HCT116 (cell line): ENCODE measurements around the gene PRMT3. TPM values are rescaled to one million over a fixed set of nuclear protein-coding genes. Genes with fewer than 3 reads are reported as not detected.
"Not testable (repeated sequence)": the region's sequence is repeated elsewhere in the genome, so short reads cannot be mapped to it uniquely, and the experiment has no call there.

Experiments used
- ATAC-seq: fragments of 200-7000 bp; cut with Tn5 transposase; 2 replicates; pipeline ENCODE4 v1.9.1; 2020; ENCODE audit warnings: mild to moderate bottlenecking, moderate library complexity
- BruUV-seq: library from RNA; stranded (reverse); fragments of 400-500 nt; replicated peaks from 2 replicates; lab custom pipeline; 2021; lab: Mats Ljungman, UMichigan
- CTCF ChIA-PET: fragments of 300-600 bp; sonication (Branson Sonifier 250); formaldehyde crosslinking; loops from one replicate; lab custom pipeline; 2021; ENCODE audit warnings: antibody characterized with exemption; lab: Charles Lee
- POLR2A ChIA-PET: fragments of 300-600, 350-600 bp; sonication (Branson Sonifier 250); formaldehyde crosslinking; loops from one replicate; lab custom pipeline; 2021; ENCODE audit warnings: antibody characterized with exemption; lab: Charles Lee
- RAD21 ChIA-PET, 2 experiments: fragments of 300-600 bp; sonication (Branson Sonifier 250); formaldehyde crosslinking; loops; one replicate each; lab custom pipeline; 2023; ENCODE audit warnings: low total read pairs in 2 of 2; ENCODE audit not compliant: uncharacterized antibody in 2 of 2, unreplicated experiment in 2 of 2, low non-redundant PET in 1 of 2; lab: Charles Lee
- DNase-seq: peaks from one replicate; pipeline ENCODE4 v3.0.0-alpha.2; 2010; ENCODE audit warnings: low read depth, low spot score
- H2AFZ ChIP-seq: fragments of 200-600 bp; shearing (Covaris generic), sonication (generic); 2 replicates; pipeline ENCODE4 v1.6.1; 2017; ENCODE audit warnings: low read depth, mixed run types, mixed read lengths, antibody characterized with exemption, low read length; ENCODE audit not compliant: poor library complexity, severe bottlenecking
- H3K27ac ChIP-seq: 2 replicates; pipeline ENCODE4 v1.5.1; 2012; ENCODE audit warnings: low read depth, low read length
- H3K27me3 ChIP-seq: fragments of 200-600 bp; sonication (generic); 2 replicates; pipeline ENCODE4 v1.6.1; 2016; ENCODE audit warnings: mixed run types, low read length, mixed read lengths; ENCODE audit not compliant: insufficient read depth
- H3K36me3 ChIP-seq, 2 experiments: fragments of 200-500 bp in 1 of 2; fragments of 200-600 bp in 1 of 2; sonication (Bioruptor generic) in 1 of 2; sonication (generic) in 1 of 2; 2 replicates each; pipeline versions ENCODE4 v1.5.1 to v1.6.1; 2014 to 2016; ENCODE audit warnings: low read length in 2 of 2, inconsistent platforms in 1 of 2, mixed read lengths in 1 of 2, mixed run types in 1 of 2; ENCODE audit not compliant: insufficient read depth in 2 of 2, control insufficient read depth in 1 of 2
- H3K4me1 ChIP-seq, 2 experiments: fragments of 200-600 bp in 1 of 2; sonication (generic) in 1 of 2; 2 replicates each; pipeline versions ENCODE4 v1.5.1 to v1.6.1; 2012 to 2017; ENCODE audit warnings: low read length in 2 of 2, inconsistent platforms in 1 of 2, mild to moderate bottlenecking in 1 of 2, mixed read lengths in 1 of 2, mixed run types in 1 of 2, moderate library complexity in 1 of 2; ENCODE audit not compliant: insufficient read depth in 2 of 2, control insufficient read depth in 1 of 2
- H3K4me2 ChIP-seq: fragments of 200-600 bp; sonication (generic); 2 replicates; pipeline ENCODE4 v1.6.1; 2017; ENCODE audit warnings: mixed run types, low read length, mixed read lengths
- H3K4me3 ChIP-seq, 2 experiments: fragments of 200-600 bp in 1 of 2; sonication (generic) in 1 of 2; replicated peaks in 1 of 2; 2 replicates each; pipeline ENCODE4 v1.5.1; 2011 to 2016; ENCODE audit warnings: low read length in 2 of 2, control low read depth in 1 of 2, low read depth in 1 of 2, mild to moderate bottlenecking in 1 of 2, mixed read lengths in 1 of 2, mixed run types in 1 of 2
- H3K79me2 ChIP-seq: fragments of 200-600 bp; sonication (generic); 2 replicates; pipeline ENCODE4 v1.6.1; 2017; ENCODE audit warnings: mild to moderate bottlenecking, mixed run types, low read length, moderate library complexity, mixed read lengths; ENCODE audit not compliant: insufficient read depth
- H3K9ac ChIP-seq: fragments of 200-600 bp; sonication (generic); 2 replicates; pipeline ENCODE4 v1.6.1; 2016; ENCODE audit warnings: low read length, mixed read lengths
- H3K9me2 ChIP-seq: fragments of 200-600 bp; sonication (generic), shearing (Covaris generic); 2 replicates; pipeline ENCODE4 v1.6.1; 2017; ENCODE audit warnings: mixed run types, mild to moderate bottlenecking, moderate library complexity; ENCODE audit not compliant: insufficient read depth
- H3K9me3 ChIP-seq, 2 experiments: fragments of 200-500 bp in 1 of 2; fragments of 200-600 bp in 1 of 2; sonication (Bioruptor generic) in 1 of 2; sonication (generic) in 1 of 2; 2 replicates each; pipeline ENCODE4 v1.6.1; 2014 to 2017; ENCODE audit warnings: low read length in 2 of 2, mixed read lengths in 2 of 2, inconsistent platforms in 1 of 2, low read depth in 1 of 2, mild to moderate bottlenecking in 1 of 2, mixed run types in 1 of 2, moderate library complexity in 1 of 2; ENCODE audit not compliant: control insufficient read depth in 1 of 2, insufficient read depth in 1 of 2
- H4K20me1 ChIP-seq: fragments of 200-600 bp; sonication (generic), shearing (Covaris generic); 2 replicates; pipeline ENCODE4 v1.6.1; 2017; ENCODE audit warnings: mixed run types, mild to moderate bottlenecking, moderate library complexity; ENCODE audit not compliant: insufficient read depth
- CEBPB ChIP-seq: IDR thresholded peaks from 2 replicates; pipeline ENCODE4 v1.6.1; 2012; ENCODE audit warnings: low read depth
- CTCF ChIP-seq, 3 experiments: fragments of 200-600 bp in 1 of 3; sonication (generic) in 1 of 3; IDR thresholded peaks in 2 of 3; conservative IDR thresholded peaks in 1 of 3; 2 replicates each; pipeline ENCODE4 v1.5.1; 2012 to 2017; ENCODE audit warnings: low read depth in 2 of 3, low read length in 2 of 3, antibody characterized with exemption in 1 of 3, borderline replicate concordance in 1 of 3, control low read depth in 1 of 3, mild to moderate bottlenecking in 1 of 3, mixed read lengths in 1 of 3, mixed run types in 1 of 3, moderate library complexity in 1 of 3; ENCODE audit not compliant: insufficient read depth in 1 of 3
- ELF1 ChIP-seq: IDR thresholded peaks from 2 replicates; pipeline ENCODE4 v1.6.1; 2012; ENCODE audit warnings: low read depth, borderline replicate concordance
- EZH2 ChIP-seq: fragments of 200-600 bp; sonication (generic); IDR thresholded peaks from 2 replicates; pipeline ENCODE4 v1.6.1; 2017; ENCODE audit warnings: antibody characterized with exemption, mixed run types
- EZH2phosphoT487 ChIP-seq: fragments of 200-600 bp; IDR thresholded peaks from 2 replicates; pipeline ENCODE4 v1.6.1; 2018; ENCODE audit warnings: antibody characterized with exemption, borderline replicate concordance
- JUND ChIP-seq: IDR thresholded peaks from 2 replicates; pipeline ENCODE4 v1.6.1; 2012
- POLR2A ChIP-seq: IDR thresholded peaks from 2 replicates; pipeline ENCODE4 v1.7.0; 2011; ENCODE audit warnings: borderline replicate concordance; ENCODE audit not compliant: insufficient read depth, insufficient read length; ENCODE audit errors: extremely low read depth
- RAD21 ChIP-seq: IDR thresholded peaks from 2 replicates; pipeline ENCODE4 v1.6.1; 2012; ENCODE audit warnings: low read depth, mild to moderate bottlenecking
- SP1 ChIP-seq: IDR thresholded peaks from 2 replicates; pipeline ENCODE4 v1.6.1; 2012; ENCODE audit warnings: low read depth
- SRF ChIP-seq: IDR thresholded peaks from 2 replicates; pipeline ENCODE4 v1.6.1; 2012; ENCODE audit warnings: low read depth
- TCF7L2 ChIP-seq: IDR thresholded peaks from 2 replicates; pipeline ENCODE4 v1.7.0; 2011; ENCODE audit warnings: borderline replicate concordance, inconsistent platforms; ENCODE audit not compliant: insufficient read depth, insufficient read length; ENCODE audit errors: extremely low read depth
- YY1 ChIP-seq: IDR thresholded peaks from 2 replicates; pipeline ENCODE4 v1.6.1; 2011; ENCODE audit warnings: low read length, low read depth, moderate library complexity, mild to moderate bottlenecking; ENCODE audit not compliant: insufficient replicate concordance; ENCODE audit errors: extremely low read depth
- ZBTB33 ChIP-seq: IDR thresholded peaks from 2 replicates; pipeline ENCODE4 v1.6.1; 2011; ENCODE audit warnings: mild to moderate bottlenecking, low read length, moderate library complexity; ENCODE audit not compliant: insufficient replicate concordance; ENCODE audit errors: extremely low read depth
- intact Hi-C: fragments of 100-400 bp; cut with micrococcal nuclease; formaldehyde crosslinking; loops from 2 replicates; pipeline ENCODE4 v1.10.0; 2022
- total RNA-seq: library from RNA; stranded (reverse); gene quantifications from one replicate; pipeline ENCODE4 v1.2.1, GENCODE V29; 2021; ENCODE audit not compliant: unreplicated experiment

The PRMT3 gene
- total RNA-seq, 1 experiment from 2014 or later, result 24.3 TPM

GRCh38 chr11:20376162-20376730 lies 11.3 kb upstream of the PRMT3 start:
- no peaks in the 10 kb centered on the region for H3K9me3 ChIP-seq
- intact Hi-C loops, result no loop called here
- DNase-seq (no peak), ATAC-seq (no peak)
- TF ChIP-seq JUND (no peak), POLR2A (no peak), SRF (no peak), RAD21 (no peak), YY1 (no peak), CEBPB (no peak), TCF7L2 (no peak), ZBTB33 (no peak), ELF1 (no peak), EZH2 (no peak), CTCF (IDR thresholded peaks at IDR 0.05 in 2 of 3, conservative IDR thresholded peaks at IDR 0.05 in 1 of 3; ENCODE audit: borderline replicate concordance in 1 of 3, insufficient read depth in 1 of 3, low read depth in 2 of 3, low read length in 2 of 3) (no peak), EZH2phosphoT487 (no peak), SP1 (no peak)
- no peaks in the 10 kb centered on the region for H3K79me2 ChIP-seq
- H3K27ac ChIP-seq, result no peak overlapping the region
- CTCF ChIA-PET, result no interaction called here
- no peaks in the 10 kb centered on the region for H3K4me1 ChIP-seq
- RAD21 ChIA-PET, result no interaction called here
- no peaks in the 10 kb centered on the region for H3K27me3 ChIP-seq
- H3K9ac ChIP-seq, result no peak overlapping the region
- POLR2A ChIA-PET, result no interaction called here
- peaks cover 0 to 5% of the 10 kb centered on the region in 2 experiments; a peak in 2 of 4 replicates for H3K36me3 ChIP-seq
- no peak overlapping the region for H3K4me2 ChIP-seq
- BruUV-seq, result no TSS peak
- H3K9me2 ChIP-seq, result no peaks in the 10 kb centered on the region
- no peak overlapping the region for H3K4me3 ChIP-seq
- no peaks in the 10 kb centered on the region for H4K20me1 ChIP-seq
- H2AFZ ChIP-seq, result no peak overlapping the region

- intact Hi-C loops, result loop anchor here (2.0 kb wide), 1 partner anchor 225 kb away; no protein-coding TSS in a partner anchor
- H3K4me1 ChIP-seq, BruUV-seq, CTCF ChIA-PET, DNase-seq, ATAC-seq, H3K9me2 ChIP-seq, H3K9ac ChIP-seq, H3K27me3 ChIP-seq, H3K27ac ChIP-seq, RAD21 ChIA-PET, H4K20me1 ChIP-seq, H3K4me3 ChIP-seq, POLR2A ChIA-PET, H3K36me3 ChIP-seq, H2AFZ ChIP-seq, H3K9me3 ChIP-seq: not testable (repeated sequence)
- Histone ChIP-seq H3K4me2 (peak overlapping the region; percentile 96), H3K79me2 (peaks cover 31% of the 10 kb centered on the region)
Observed at GRCh38 chr11:20385996-20386395, 1.5 kb upstream of the PRMT3 start.
